Measurements from ENCODE around the gene EBF4. TPM values are rescaled to one million over a fixed set of nuclear protein-coding genes. Genes with fewer than 3 reads are reported as not detected.

EBF4 gene
- total and polyA plus RNA-seq, 2 experiments from 2014 or later = 18.8 to 24.2 TPM

DNA sequence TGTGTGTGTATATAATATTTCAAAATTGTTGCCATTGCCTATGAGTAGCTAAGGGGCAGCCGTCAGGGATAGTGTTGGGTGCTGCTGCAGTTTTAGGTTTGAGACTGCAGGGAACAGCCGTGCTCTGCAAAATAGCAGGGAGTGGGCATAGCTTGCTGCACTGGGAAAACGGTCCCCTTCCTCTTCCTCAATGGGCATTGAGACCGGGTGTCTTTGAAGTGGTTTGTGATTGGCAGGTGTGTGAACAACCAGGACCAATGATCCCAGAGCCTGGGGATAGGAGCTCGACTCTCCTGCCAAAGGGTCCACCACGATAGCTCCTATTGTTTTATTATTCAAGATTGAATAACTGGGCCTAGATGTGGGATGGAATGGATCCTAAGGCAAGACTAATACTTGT is 5.1 kb upstream of the EBF4 start:
- DNase-seq (ENCODE audit: low read depth in 1 of 2, low spot score in 1 of 2) = no peak
- H3K27me3 ChIP-seq = peaks cover 87% of the 10 kb centered on the region
- TF ChIP-seq, protein P1, sequence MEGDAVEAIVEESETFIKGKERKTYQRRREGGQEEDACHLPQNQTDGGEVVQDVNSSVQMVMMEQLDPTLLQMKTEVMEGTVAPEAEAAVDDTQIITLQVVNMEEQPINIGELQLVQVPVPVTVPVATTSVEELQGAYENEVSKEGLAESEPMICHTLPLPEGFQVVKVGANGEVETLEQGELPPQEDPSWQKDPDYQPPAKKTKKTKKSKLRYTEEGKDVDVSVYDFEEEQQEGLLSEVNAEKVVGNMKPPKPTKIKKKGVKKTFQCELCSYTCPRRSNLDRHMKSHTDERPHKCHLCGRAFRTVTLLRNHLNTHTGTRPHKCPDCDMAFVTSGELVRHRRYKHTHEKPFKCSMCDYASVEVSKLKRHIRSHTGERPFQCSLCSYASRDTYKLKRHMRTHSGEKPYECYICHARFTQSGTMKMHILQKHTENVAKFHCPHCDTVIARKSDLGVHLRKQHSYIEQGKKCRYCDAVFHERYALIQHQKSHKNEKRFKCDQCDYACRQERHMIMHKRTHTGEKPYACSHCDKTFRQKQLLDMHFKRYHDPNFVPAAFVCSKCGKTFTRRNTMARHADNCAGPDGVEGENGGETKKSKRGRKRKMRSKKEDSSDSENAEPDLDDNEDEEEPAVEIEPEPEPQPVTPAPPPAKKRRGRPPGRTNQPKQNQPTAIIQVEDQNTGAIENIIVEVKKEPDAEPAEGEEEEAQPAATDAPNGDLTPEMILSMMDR (IDR thresholded peaks at IDR 0.05; ENCODE audit: low read depth, low read length) = no peak
- no peak overlapping the region for H3K4me3 ChIP-seq
- H3K9me3 ChIP-seq (ENCODE audit: low read depth) = no peaks in the 10 kb centered on the region
- H3K4me1 ChIP-seq (ENCODE audit: low read depth) = no peaks in the 10 kb centered on the region
- no peaks in the 10 kb centered on the region for H3K36me3 ChIP-seq
- no peak overlapping the region for H3K27ac ChIP-seq

DNA sequence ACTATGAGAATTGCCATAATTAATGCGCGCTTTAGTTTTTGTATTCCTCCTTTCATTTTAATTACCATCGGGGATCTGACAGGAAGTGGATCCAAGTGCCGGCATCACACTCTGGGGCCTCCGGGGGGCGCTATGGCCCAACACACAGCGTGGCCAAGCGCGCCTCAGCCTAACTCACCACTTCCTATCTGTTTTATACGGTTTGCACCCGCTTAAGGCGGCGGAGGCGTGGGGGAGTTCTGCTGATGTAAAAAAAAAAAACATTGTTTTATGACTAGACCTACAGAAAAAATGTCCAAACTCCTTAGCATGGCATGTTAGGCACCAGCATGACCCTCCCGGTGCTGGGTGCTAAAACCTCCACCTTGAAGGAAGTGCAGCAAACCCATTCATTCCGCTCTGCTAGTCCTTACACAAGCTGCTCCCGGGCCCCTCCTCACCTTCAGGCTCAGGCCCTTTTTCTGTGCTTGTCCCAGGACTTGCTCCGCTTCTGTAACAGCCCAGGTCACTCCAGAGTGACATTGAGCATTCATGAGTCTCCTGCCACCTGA is 4.5 kb upstream of the EBF4 start:
- Histone ChIP-seq H3K36me3 (no peaks in the 10 kb centered on the region), H3K9me3 (ENCODE audit: low read depth) (no peaks in the 10 kb centered on the region), H3K27ac (no peak overlapping the region), H3K4me1 (ENCODE audit: low read depth) (no peaks in the 10 kb centered on the region), H3K4me3 (no peak overlapping the region), H3K27me3 (peaks cover 87% of the 10 kb centered on the region)
- peak; percentile 74 to 79 for DNase-seq (ENCODE audit: low read depth in 1 of 2, low spot score in 1 of 2)
- TF ChIP-seq, protein P1 (IDR thresholded peaks at IDR 0.05; ENCODE audit: low read depth, low read length) = peak; percentile 94

DNA sequence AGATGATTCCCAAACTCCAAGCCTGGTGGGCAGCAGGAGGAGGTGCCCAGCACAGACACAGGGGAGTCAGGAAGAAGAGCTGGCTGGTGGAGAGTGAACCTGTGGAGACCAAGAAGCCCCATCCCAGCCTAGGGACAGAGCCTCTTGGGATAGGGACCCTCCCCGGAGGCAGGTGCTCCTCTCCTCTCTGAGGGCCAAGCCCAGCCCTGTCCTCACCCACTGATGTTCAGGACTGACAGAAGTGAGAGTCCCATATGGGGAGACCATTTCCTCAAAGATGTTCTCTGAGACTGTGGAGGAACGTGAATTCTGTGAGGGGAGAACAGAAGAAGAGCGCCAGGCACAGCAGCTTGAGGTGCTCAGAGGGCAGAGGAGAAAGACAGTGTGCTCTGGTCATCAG is 2.4 kb upstream of the EBF4 start:
- Histone ChIP-seq H3K4me3 (no peak overlapping the region), H3K9me3 (ENCODE audit: low read depth) (no peaks in the 10 kb centered on the region), H3K27ac (no peak overlapping the region), H3K4me1 (ENCODE audit: low read depth) (no peaks in the 10 kb centered on the region), H3K27me3 (peaks cover 93% of the 10 kb centered on the region), H3K36me3 (no peaks in the 10 kb centered on the region)
- TF ChIP-seq, protein P1 (IDR thresholded peaks at IDR 0.05; ENCODE audit: low read depth, low read length) = no peak
- DNase-seq (ENCODE audit: low read depth in 1 of 2, low spot score in 1 of 2) = no peak

DNA sequence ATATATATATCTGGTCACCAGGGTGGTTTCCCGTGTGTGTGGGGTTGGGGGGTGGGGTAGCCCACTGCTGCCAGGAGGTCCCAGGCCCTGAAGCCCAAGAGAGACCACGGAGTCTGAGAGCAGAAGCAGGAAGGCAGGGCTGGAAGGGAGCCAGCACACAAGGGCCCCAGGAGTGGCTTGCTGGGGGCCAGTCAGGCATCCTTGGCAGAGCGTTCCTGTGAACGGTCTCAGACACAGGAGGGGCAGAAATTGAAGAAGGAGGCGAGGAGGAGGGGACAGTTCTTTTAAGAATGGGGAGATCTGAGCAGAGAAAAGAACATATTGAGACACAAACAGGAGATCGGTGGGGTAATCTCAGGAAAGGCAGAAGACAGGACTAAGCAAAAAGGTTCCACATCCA is 1.9 kb upstream of the EBF4 start:
- no peaks in the 10 kb centered on the region for H3K36me3 ChIP-seq
- H3K27me3 ChIP-seq = peaks cover 93% of the 10 kb centered on the region
- H3K4me3 ChIP-seq = no peak overlapping the region
- TF ChIP-seq, protein P1 (IDR thresholded peaks at IDR 0.05; ENCODE audit: low read depth, low read length) = no peak
- no peak overlapping the region for H3K27ac ChIP-seq
- no peaks in the 10 kb centered on the region for H3K9me3 ChIP-seq (ENCODE audit: low read depth)
- no peak for DNase-seq (ENCODE audit: low read depth in 1 of 2, low spot score in 1 of 2)
- H3K4me1 ChIP-seq (ENCODE audit: low read depth) = no peaks in the 10 kb centered on the region

DNA sequence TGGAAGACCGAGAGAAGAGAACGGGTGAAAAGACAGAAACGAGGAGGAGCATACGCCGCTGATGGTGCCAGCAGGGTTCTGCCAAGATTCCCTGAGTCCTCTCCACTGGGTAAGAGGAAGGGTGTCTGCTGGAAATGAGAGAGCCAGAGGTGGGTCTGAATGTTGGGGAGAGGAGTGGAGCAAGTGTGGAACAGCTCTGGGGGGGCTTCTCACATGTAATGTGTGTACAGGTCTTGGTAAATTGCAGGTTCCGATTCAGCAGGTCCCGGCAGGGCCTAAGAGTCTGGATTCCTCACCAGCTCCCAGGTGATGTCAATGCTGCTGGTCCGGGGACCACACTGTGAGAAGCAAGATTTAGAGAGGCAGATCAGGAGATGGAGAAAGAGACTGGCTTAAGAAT is 1.5 kb upstream of the EBF4 start:
- no peak overlapping the region for H3K27ac ChIP-seq
- H3K4me3 ChIP-seq = no peak overlapping the region
- H3K4me1 ChIP-seq (ENCODE audit: low read depth) = no peaks in the 10 kb centered on the region
- TF ChIP-seq, protein P1 (IDR thresholded peaks at IDR 0.05; ENCODE audit: low read depth, low read length) = no peak
- no peak for DNase-seq (ENCODE audit: low read depth in 1 of 2, low spot score in 1 of 2)
- H3K27me3 ChIP-seq = peaks cover 93% of the 10 kb centered on the region
- H3K36me3 ChIP-seq = no peaks in the 10 kb centered on the region
- no peaks in the 10 kb centered on the region for H3K9me3 ChIP-seq (ENCODE audit: low read depth)

DNA sequence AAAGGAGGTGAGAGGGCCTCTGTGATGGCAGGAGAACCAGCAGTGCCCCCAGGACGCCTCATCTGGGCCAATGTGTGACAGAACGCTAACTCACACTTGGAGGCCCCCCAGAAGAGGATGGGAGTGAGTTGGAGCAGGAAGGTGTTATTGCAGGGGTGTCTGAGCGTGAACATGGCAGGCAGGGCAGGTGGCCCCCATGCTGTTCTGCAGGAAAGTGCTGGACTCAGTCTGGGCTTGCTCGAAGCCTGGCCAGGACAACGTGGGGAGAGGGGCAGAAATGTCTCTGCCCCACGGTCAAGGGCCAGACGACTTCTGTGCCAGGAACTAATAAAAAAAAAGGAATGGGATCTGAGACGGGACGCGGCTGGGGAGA is 931 bp upstream of the EBF4 start:
- TF ChIP-seq, protein P1 (IDR thresholded peaks at IDR 0.05; ENCODE audit: low read depth, low read length) = no peak
- no peak overlapping the region for H3K27ac ChIP-seq
- H3K4me3 ChIP-seq = no peak overlapping the region
- peaks cover 93% of the 10 kb centered on the region for H3K27me3 ChIP-seq
- H3K36me3 ChIP-seq = no peaks in the 10 kb centered on the region
- DNase-seq (ENCODE audit: low read depth in 1 of 2, low spot score in 1 of 2) = no peak
- H3K9me3 ChIP-seq (ENCODE audit: low read depth) = no peaks in the 10 kb centered on the region
- H3K4me1 ChIP-seq (ENCODE audit: low read depth) = no peaks in the 10 kb centered on the region
